ENCODE results near the gene CARHSP1.
"Not testable (repeated sequence)": the region's sequence is repeated elsewhere in the genome, so short reads cannot be mapped to it uniquely, and the experiment has no call there.

Gene CARHSP1

GRCh38 chr16:8872071-8872470 lies 3.3 kb upstream of the CARHSP1 start:
- DNase-seq (ENCODE audit: low spot score): no peak

DNA sequence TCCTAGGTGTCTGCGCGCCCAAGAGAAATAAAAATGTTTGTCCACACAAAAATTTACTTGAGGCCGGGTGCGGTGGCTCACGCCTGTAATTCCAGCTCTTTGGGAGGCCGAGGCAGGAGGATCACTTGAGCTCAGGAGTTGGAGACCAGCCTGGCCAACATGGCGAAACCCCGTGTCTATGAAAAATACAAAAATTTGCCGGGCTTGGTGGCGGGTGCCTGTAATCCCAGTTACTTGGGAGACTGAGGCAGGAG lies 1.1 kb upstream of the CARHSP1 start:
- not testable (repeated sequence) for DNase-seq (ENCODE audit: low spot score)

DNA sequence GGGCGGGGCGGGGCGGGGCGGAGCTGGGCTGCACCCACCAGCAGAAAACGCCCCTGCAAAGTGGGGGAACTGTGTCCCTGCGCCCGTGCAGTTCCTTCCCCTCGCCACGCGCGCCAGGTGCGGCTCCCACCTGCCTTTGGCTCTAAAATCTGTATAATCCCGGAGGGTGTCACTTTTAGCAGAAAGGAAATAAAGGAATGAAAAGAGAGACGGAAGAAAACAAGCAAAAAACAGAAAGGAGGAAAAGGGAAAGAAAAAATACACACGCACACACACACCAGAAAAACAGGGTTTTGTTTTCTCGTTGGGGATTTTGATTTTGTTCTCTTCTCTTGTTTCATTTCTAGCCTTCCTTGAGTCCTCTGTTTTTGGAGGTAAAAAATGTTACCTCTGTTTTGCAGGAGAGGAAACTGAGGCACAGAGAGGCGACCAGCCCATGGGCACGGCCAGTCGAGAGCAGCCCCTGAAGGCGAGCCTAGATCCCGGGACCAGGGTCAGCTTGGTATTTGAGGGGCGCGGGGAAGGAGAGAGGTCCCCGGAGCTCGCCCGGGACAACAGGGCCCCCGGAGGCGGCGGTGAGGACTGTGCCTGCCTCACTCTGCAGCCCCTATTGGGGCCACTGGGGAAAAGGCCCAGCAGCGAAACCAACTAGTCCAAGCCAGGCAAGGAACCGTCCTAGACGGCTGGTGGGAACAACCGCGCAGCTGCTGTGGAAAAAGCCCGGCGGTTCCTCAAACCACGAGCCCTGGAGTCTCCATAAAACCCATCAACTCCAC lies 594 bp upstream of the CARHSP1 start:
- no peak for DNase-seq (ENCODE audit: low spot score)

DNA sequence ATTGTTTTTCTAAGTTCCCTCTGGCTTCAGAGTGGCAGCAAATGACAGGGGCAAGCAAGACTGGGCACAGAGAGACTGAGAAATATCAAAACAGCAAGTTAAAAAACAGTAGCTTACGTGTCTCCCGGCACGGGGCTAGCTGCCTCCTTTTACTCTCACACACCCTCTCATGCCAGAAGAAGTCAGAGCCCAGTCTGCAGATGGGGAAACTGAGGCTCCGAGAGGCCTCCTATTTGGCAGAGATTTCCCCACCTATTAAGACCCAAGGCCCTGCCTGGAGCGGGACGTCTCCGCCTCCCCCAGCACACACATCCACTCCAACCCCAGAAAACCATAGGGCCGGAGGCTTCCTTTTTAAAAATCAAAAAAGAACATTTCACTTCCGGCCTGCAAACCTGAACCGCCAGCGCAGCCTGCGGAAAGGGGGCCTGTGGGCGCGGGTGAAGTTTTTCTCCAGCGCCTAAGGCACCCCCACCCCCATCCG lies 832 bp downstream of the CARHSP1 start:
- peak; percentile 39 for DNase-seq (ENCODE audit: low spot score)

DNA sequence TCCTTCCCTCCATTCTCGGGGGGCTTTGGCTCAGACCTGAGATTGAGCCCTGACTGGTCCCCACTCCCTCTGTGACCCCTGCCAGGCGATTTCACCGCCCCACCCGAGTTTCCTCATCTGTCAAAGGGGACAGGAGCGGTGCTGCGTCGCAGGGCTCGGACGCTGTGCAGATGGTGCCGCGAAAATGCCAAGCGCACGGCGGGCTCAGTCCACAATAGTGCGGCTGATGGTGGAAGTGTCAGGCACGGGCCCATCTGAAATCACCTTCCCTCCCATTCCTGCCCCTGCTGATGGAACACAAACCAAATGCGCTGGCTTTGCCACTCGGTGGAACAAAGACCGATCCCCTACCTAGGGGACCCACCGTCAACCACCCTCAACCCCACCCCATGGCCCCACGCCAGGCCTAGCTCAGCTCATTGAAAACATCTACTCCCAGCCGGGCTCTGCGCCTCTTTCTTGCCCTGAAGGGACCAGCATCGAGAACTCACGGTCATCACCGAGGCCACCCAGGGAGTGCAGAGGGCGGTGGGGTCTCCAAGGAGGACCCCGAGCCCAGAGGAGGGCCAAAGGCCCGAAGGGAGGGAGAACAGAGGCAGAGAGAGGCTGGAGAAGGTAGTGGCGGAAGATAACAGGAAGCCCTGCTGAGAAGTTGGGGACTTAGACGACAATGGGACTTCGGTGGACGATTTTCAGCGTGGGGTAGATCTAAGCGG lies 1.4 kb downstream of the CARHSP1 start:
- DNase-seq (ENCODE audit: low spot score): no peak

DNA sequence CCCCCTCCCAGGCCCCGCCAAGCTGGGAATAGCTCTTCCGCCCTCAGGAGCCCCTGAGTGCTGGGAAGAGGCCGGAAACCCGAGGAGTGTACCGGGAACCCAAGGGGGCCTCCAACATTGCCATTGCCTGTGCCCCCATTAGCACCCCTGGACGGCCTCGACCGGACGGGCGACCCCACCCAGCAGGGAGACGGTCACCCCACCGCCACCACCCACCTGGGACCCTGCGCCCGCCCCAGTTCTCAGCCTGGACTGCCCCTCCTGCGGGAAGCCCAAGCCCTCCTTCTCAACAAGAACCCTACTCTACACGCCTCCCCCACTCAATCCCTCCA lies 2.0 kb downstream of the CARHSP1 start:
- no peak for DNase-seq (ENCODE audit: low spot score)

- DNase-seq (ENCODE audit: low spot score): peak; percentile 74
These were observed 2.5 kb downstream of the CARHSP1 start for GRCh38 chr16:8866118-8866883.

DNA sequence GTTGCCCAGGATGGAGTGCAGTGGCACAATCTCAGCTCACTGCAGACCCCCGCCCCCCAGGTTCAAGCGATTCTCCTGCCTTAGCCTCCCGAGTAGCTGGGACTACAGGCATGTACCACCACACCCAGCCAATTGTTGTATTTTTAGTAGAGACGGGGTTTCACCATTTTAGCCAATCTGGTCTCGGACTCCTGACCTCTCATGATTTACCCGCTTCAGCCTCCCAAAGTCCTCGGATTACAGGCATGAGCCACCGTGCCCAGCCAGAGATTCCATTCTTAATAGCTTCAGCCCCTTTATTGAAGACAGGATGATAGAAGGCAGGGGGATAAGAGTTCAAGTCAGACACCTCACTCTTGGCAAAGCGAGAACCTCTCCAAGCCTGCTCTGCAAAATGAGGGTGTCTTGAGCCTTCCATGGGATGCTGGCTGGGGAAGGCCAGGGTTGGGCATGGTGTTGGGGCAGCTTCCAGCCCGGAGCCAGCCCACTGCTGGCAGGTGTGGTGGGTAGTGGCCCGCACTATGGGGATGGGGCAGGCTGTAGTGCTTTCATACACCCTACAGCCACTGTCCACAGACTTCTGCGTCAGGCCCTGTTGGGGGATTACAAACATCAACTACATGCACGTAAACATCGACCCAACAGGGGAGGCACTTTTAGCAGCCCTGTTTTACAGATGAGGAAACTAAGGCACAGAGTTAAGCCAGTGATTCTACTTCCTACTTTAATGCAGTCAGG lies 3.5 kb downstream of the CARHSP1 start:
- DNase-seq (ENCODE audit: low spot score): no peak

DNA sequence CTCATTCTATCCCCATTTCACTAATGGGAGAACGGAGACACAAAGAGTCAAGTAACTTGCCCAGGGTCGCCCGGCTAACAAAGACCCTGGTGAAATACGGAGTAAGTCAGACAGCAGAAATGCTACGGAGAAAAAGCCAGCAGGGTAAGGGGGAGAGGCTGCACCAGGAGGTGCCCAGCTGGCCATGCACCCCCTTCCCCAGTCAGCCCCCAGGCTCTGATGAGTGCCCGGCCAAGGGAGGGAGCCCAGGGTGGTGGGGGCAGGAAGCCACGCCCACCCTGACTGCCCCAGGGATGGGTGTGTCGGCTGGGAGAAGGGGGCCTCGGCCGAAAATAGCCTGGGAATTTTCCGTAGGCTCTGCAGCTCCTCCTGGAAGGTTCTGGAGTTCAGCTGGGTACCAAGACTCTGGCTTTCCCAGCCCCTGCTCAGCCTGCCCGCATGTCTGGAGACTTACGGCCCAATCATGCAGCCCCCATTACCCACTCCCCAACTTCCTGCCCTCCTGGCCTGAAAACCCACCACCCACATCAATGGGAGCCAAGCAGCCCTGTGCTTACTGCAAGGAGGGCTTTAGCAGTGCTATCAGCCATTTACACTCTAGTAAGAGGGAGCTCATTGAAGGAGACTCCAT lies 4.2 kb downstream of the CARHSP1 start:
- DNase-seq (ENCODE audit: low spot score): no peak

DNA sequence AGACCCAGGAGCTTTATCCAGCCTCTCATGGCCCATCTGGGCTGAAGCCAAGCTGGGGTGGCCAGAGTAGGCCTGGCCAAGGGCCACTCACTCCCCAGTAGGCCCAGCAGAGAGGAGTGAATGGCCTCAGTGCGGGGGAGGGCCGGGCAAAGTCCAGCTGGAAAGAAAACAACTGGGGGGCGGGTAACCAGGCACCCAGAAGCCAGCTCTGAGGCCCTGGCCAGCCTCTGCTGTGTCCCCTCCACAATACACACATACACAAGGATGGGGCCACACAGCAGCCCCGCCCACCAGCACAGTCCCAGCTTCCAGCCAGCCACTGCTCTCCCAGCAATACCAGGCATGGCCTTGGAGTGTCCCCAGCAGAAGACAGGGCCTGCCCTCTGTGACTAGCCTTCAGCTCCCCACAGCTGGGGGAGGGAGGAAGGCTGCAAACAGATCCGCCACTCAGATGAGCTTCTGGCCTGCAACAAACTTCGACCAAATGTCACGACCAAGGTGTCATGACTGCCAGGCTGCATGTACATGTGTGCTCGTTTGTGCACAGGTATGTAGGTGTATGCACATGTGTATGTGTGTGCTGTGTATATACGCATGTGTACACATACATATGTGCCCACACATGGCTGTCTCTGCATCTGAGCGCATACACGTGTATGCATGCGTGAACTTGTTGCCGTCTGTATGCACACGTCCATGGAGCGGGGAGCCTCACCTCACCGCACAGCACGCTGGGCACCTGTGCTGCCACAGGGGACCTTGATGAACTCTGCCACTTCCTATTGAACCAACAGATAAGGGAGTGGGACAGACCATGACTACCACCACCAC lies 5.0 kb downstream of the CARHSP1 start:
- peak; percentile 94 for DNase-seq (ENCODE audit: low spot score)

DNA sequence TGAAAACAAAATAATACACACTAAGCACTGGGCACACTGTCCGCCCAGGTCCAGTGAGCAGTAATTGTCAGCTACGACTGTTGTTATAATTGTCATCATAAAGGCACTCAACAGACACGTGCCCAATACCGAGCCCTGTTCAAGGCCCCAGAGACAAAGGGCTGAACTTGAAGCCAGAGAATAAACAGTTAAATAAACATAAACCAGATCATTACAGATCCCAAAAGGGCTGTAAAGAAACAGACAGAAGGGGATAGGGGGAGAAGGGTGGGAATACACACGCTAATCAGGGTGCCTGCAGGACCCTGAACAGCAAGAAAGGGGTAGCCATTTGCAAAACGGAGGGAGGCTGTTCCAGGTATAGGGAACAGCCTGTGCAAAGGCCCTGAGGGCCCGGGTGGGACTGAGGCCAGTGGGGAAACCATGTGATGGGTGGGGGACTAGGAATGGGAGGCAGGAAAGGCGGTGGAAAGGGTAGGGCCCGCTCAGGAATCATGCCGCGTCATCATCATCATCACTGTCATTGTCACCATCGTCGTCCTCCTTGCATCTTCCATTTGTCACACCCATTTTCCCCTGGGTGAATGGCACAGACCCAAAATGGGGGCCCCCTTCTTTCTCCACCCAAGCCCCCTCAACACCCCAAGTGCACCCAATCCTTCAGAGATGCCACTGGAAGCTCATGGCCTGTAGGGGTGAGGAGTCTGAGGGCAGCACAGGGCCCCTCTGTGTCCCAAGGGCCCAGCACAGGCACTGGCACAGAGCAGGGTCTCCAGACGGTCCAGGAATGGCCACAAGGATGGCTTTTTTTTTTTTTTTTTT lies 6.3 kb downstream of the CARHSP1 start:
- no peak for DNase-seq (ENCODE audit: low spot score)

GRCh38 chr16:8861563-8862308 lies 7.1 kb downstream of the CARHSP1 start:
- DNase-seq (ENCODE audit: low spot score): no peak

- DNase-seq (ENCODE audit: low spot score): no peak
These were observed 8.6 kb downstream of the CARHSP1 start for GRCh38 chr16:8859913-8860881.

DNA sequence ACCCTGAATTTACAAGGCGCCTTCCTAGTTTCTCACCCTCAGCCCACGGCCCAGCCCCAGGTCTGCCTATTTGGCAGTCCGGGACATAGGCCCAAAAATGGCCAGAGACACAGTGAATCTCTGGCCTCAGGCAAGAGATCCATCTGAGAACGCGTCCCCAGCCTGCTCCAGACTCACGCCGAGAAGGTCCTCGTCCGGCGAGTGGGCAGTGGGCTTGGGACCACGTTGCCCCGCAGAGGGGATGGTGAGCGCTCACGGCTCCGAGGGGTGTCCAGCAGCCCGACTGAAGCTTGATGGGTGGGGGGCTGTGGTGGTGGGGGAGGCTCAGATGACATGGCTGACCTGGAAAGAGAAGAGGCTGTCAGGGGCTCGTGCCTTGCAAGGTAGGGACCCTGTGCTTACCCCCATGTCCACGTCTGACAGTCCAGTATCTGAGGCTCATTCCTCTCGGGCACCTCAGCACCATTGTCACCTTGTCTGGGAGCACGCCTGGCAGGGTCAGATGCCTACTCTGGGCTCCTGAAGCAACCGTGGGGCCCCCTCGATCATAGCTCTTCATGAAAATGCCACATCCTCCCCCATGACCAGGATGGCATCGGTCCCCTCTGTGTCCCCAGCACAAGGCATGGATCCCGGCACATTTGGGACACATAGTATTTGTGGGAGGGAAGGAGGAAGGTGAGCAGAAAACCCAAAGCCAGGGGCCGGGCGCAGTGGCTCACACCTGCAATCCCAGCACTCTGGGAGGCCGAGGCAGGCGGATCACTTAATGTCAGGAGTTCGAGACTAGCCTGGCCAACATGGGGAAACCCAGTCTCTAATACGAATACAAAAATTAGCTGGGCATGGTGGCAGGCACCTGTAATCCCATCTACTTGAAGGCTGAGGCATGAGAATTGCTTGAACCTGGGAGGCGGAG lies 9.6 kb downstream of the CARHSP1 start:
- no peak for DNase-seq (ENCODE audit: low spot score)

GRCh38 chr16:8855972-8856371 lies 12.8 kb downstream of the CARHSP1 start:
- DNase-seq (ENCODE audit: low spot score): no peak

DNA sequence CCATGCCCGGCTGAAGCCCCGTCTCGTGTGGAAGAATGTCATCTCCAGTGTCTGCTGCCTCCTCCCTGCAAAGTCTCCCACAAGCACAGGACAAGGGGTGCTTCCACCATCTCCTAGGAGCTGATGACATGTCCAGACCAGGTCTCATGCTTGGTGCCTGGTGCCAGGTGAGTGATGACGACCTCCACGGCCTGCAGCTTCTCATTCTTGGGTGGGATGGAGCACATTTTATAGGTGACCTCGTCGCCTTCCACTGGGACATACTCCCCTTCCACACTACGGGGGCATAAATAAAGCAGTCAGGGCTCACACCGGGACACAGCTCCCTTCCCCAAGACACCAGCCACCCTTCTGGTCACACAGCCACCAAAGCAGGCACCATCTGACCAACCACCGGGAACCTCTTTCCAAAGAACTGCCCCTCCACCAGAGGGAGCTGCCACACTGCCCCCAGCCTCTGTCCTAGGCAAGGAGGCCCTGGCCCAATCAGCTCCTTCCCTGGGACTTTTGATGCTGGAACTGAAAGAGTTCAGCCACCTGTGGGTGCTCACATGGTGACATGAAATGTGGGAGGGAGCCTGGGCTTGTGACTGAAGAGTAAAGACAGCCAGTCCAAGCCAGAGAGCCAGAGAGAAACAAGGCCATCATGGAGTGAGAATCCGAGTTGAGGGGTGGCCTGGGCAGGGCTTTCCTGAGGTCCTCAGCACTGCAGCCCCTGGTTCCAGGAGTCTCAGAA lies 13.6 kb downstream of the CARHSP1 start:
- no peak for DNase-seq (ENCODE audit: low spot score)
